GM12872 (cell line): Measurements from ENCODE around the gene PCSK1N.

Experiments used
- TF ChIP-seq, protein P1 (sequence below): IDR thresholded peaks from 3 replicates; pipeline ENCODE4 v1.5.1; 2011; ENCODE audit warnings: low read depth, mild to moderate bottlenecking, low read length, moderate library complexity; ENCODE audit not compliant: insufficient read depth

Gene PCSK1N

DNA sequence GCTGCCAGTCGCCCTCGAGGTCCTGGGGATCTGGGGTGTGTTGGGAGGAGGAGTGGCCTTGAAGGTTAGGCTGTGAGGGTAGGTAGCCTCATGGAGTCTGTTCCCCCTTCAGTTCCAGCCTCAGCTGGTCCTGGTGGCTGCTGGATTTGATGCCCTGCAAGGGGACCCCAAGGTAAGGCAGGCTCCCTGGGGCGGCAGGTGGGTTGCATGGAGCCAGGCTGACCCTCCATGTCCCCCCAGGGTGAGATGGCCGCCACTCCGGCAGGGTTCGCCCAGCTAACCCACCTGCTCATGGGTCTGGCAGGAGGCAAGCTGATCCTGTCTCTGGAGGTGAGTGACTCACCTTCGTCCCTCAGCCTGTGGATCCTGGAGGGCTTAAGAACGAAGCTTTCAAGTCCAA is 20.7 kb downstream of the PCSK1N start:
- TF ChIP-seq, protein P1, sequence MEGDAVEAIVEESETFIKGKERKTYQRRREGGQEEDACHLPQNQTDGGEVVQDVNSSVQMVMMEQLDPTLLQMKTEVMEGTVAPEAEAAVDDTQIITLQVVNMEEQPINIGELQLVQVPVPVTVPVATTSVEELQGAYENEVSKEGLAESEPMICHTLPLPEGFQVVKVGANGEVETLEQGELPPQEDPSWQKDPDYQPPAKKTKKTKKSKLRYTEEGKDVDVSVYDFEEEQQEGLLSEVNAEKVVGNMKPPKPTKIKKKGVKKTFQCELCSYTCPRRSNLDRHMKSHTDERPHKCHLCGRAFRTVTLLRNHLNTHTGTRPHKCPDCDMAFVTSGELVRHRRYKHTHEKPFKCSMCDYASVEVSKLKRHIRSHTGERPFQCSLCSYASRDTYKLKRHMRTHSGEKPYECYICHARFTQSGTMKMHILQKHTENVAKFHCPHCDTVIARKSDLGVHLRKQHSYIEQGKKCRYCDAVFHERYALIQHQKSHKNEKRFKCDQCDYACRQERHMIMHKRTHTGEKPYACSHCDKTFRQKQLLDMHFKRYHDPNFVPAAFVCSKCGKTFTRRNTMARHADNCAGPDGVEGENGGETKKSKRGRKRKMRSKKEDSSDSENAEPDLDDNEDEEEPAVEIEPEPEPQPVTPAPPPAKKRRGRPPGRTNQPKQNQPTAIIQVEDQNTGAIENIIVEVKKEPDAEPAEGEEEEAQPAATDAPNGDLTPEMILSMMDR = no peak

GRCh38 chrX:48813644-48814043 is 21.8 kb downstream of the PCSK1N start:
- TF ChIP-seq, protein P1 = no peak

DNA sequence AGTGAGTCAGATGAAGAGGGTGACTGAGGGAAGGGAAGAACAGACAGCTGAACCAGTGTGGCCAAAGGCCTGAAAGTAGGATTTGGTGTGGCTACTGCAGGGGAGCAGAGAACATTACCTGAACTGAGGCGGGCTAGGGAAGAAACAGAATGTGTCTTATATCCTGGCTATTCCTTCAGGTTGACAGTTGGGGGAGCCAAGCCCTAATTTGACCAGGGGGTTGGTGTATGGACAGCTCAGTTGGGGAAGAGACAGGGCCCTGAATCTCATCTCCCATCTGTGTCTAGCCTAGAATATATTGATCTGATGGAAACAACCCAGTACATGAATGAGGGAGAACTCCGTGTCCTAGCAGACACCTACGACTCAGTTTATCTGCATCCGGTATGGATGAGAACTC is 29.3 kb downstream of the PCSK1N start:
- TF ChIP-seq, protein P1 = no peak

- TF ChIP-seq, protein P1 = no peak
Measured at GRCh38 chrX:48802905-48803200, 32.6 kb downstream of the PCSK1N start.

- TF ChIP-seq, protein P1 = no peak
Measured at GRCh38 chrX:48802089-48802904, 33.1 kb downstream of the PCSK1N start.

- TF ChIP-seq, protein P1 = no peak
Measured at GRCh38 chrX:48801280-48802088, 33.9 kb downstream of the PCSK1N start, which contains the start of gene HDAC6. Gene HDAC6, plus strand, starts transcription at chrX:48802067. Its CDS starts 626 bp downstream, at chrX:48802693.

DNA sequence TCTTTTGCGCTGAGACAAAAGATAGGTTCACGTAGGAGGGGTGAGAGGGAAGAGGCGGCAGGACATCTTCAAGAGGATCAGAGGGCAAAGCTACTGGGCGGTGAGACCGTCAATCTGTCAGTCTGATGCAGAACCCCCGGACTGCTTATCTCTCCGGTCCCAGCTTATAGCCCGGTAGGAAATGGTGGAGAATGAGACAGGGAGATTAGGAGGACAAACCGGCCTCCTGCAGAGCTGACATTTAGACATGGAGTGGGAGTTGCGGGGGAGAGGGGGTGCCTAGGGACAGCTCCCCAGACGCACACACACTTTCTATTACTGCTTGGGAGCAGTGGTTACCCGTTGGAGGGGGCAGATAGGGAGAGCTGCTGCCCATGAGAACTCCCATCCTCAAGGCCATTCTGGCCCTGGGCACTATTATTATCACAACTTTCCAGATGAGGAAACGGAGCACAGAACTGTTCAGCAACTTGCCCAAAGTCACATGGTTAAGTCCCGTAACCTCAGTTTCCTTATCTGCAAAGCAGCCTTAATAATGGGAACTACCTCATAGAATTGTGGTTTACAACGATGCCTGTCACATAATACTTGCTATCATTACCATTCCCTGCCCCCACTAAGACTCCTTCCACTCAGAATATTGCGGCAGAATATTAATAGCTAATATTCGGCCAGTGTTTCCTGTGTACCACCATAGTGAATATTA is 34.7 kb downstream of the PCSK1N start:
- TF ChIP-seq, protein P1 = no peak
